Heart right ventricle (tissue), 16 donors: ENCODE measurements around the gene YWHAQ. TPM values are rescaled to one million over a fixed set of nuclear protein-coding genes. Genes with fewer than 3 reads are reported as not detected.

Experiments
- ATAC-seq, 8 donors: fragments of 200-7000 bp; cut with Tn5 transposase; one replicate each; pipeline ENCODE4 v1.9.1; 2020; ENCODE audit warnings: mild to moderate bottlenecking in 8 of 8, moderate library complexity in 8 of 8, moderate number of reproducible peaks in 1 of 8
- DNase-seq, 2 donors: peaks; one replicate each; pipeline ENCODE4 v3.0.0-alpha.2; 2020
- H3K27ac ChIP-seq, 10 donors: fragments of 200-600 bp; sonication (generic) in 2 of 10; one replicate each; pipeline versions ENCODE4 v1.5.0 to v1.8.0; 2020 to 2022; ENCODE audit warnings: mild to moderate bottlenecking in 3 of 10
- H3K27me3 ChIP-seq, 7 donors: fragments of 200-600 bp; one replicate each; pipeline ENCODE4 v1.8.0; 2021 to 2022; ENCODE audit warnings: mild to moderate bottlenecking in 2 of 7
- H3K36me3 ChIP-seq, 9 donors: fragments of 200-600 bp; sonication (generic) in 1 of 9; one replicate each; pipeline versions ENCODE4 v1.5.0 to v1.8.0; 2020 to 2022; ENCODE audit warnings: mild to moderate bottlenecking in 2 of 9
- H3K4me1 ChIP-seq, 9 donors: fragments of 200-600 bp; sonication (generic) in 1 of 9; one replicate each; pipeline versions ENCODE4 v1.5.0 to v1.8.0; 2020 to 2022; ENCODE audit warnings: mild to moderate bottlenecking in 4 of 9
- H3K4me3 ChIP-seq, 10 donors: fragments of 200-600 bp; sonication (generic) in 2 of 10; one replicate each; pipeline versions ENCODE4 v1.5.0 to v1.8.0; 2020 to 2022; ENCODE audit warnings: mild to moderate bottlenecking in 7 of 10, moderate library complexity in 2 of 10
- H3K9me3 ChIP-seq, 11 donors: fragments of 200-600 bp in 10 of 11; sonication (generic) in 2 of 11; one replicate each; pipeline versions ENCODE4 v1.5.0 to v1.8.0; 2013 to 2022; ENCODE audit warnings: mild to moderate bottlenecking in 2 of 11, control low read depth in 1 of 11, moderate library complexity in 1 of 11
- CTCF ChIP-seq, 9 donors: fragments of 200-600 bp; sonication (generic) in 2 of 9; IDR thresholded peaks; one replicate each; pipeline versions ENCODE4 v1.5.0 to v1.8.0; 2021 to 2022; ENCODE audit warnings: antibody characterized with exemption in 9 of 9, mild to moderate bottlenecking in 5 of 9, moderate library complexity in 1 of 9
- WGBS, 2 donors: extraction: QIAGEN DNeasy Blood & Tissue Kit; methylation state at CpG; one replicate each; pipeline ENCODE4 v1.1.7; 2013; ENCODE audit warnings: inconsistent platforms in 1 of 2; 5-methylcytosine and 5-hydroxymethylcytosine counted together
- intact Hi-C, 10 donors: fragments of 100-400 bp; cut with DNase I; formaldehyde crosslinking; loops; one replicate each; pipeline versions ENCODE4 v1.11.1 to v1.14.2; 2022
- polyA plus RNA-seq, 2 donors: library from polyadenylated mRNA; stranded (reverse); fragments of 200-250 nt; gene quantifications; one replicate each; pipeline ENCODE4 v1.2.3, GENCODE V29; 2013
- total RNA-seq, 10 donors: library from RNA; stranded (reverse); fragmentation: NEBNext Ultra II Directional in 3 of 10; extraction: Animal tissue kit (Norgen Biotek cat#: 25700) in 3 of 10; gene quantifications; one replicate each; pipeline versions ENCODE4 v1.2.1 to v1.2.4, GENCODE V29; 2021 to 2023
- donor health status: Arrhythmogenic right ventricular cardiomyopathy.
- donor health status: ischemic (EF 13 %, LVEDD 7.1; RV severe dilation, severe dysfunction).
- donor health status: healthy with polysubstance abuse.
- donor health status: DM: no; HTN: yes; CAD: no.
- donor health status: DM: no; HTN: no; CAD: no.
- donor health status: ischemic (EF 25% LVEDD 6.9; RV normal size, moderate dysfunction).
- donor health status: ischemic (EF 25% LVEDD 5.7; RV mildly dilated, moderate dysfunction).
- donor health status: healthy.
- donor health status: DM: yes; HTN: yes; CAD: no.
- donor health status: Ischemic cardiomyopathy.
- donor health status: ischemic (EF 35%, LVEDD 5.7; RV mildly dilated, moderate dysfunction).
- donor health status: nonischemic (EF 11% LVEDD 7.7; RV severe dilation, severe dysfunction).
- donor health status: DM: yes; HTN: yes; CAD: no.
- donor health status: PGD.
- donor health status: ischemic (EF 29% LVEDD 5.4; RV normal size, mild dysfunction).
- donor health status: nonischemic (EF 23%, LVEDD 6.1; RV moderate dilation, normal function).

Gene YWHAQ
- total and polyA plus RNA-seq, 12 donors, result 62.0 to 303 (median 199) TPM

GRCh38 chr2:9631878-9632700 lies 1.3 kb upstream of the YWHAQ start:
- WGBS, 2 donors, result 68 to 73% methylated on average over 13 of the region's 13 CpGs
- H3K27ac ChIP-seq, result peak overlapping the region; percentile 24 to 98 (median 87)
- intact Hi-C loops, result loop anchor here in 8 of 10 donors (1.0 to 10.0 kb wide), 10 partner anchors 60 to 155 kb away; partner anchors contain the start of gene ADAM17 (in 7 of the 8)

GRCh38 chr2:9631553-9631819 lies 689 bp upstream of the YWHAQ start:
- Histone ChIP-seq H3K27me3 (no peaks in the 10 kb centered on the region), H3K36me3 (peaks cover 0 to 28% (median 0%) of the 10 kb centered on the region in 9 donors), H3K4me1 (peaks cover 12 to 57% (median 44%) of the 10 kb centered on the region in 9 donors), H3K27ac (peak overlapping the region; percentile 23 to 98 (median 94)), H3K9me3 (no peaks in the 10 kb centered on the region), H3K4me3 (peak overlapping the region in 9 of 10 donors; percentile 68 to 96 (median 83))
- intact Hi-C loops, result loop anchor here in 8 of 10 donors (1.0 to 10.0 kb wide), 10 partner anchors 61 to 154 kb away; partner anchors contain the start of gene ADAM17 (in 7 of the 8)
- 40 to 43% methylated on average over 4 of the region's 4 CpGs for WGBS, 2 donors
- ATAC-seq (no peak), DNase-seq (no peak)
- no peak for TF ChIP-seq CTCF (IDR thresholded peaks at IDR 0.05)

More at GRCh38 chr2:9631878-9632700, 1.3 kb upstream of the YWHAQ start:
- no peak overlapping the region for H3K4me3 ChIP-seq
- peak in 4 of 8 donors; percentile 35 to 56 (median 44) for ATAC-seq
- peak in 1 of 2 donors; percentile 64 for DNase-seq
- no peaks in the 10 kb centered on the region for H3K27me3 ChIP-seq
- H3K4me1 ChIP-seq, result peaks cover 10 to 51% (median 38%) of the 10 kb centered on the region in 9 donors
- TF ChIP-seq CTCF (IDR thresholded peaks at IDR 0.05), result no peak
- H3K36me3 ChIP-seq, result peaks cover 0 to 22% (median 0%) of the 10 kb centered on the region in 9 donors
- no peaks in the 10 kb centered on the region for H3K9me3 ChIP-seq

GRCh38 chr2:9630117-9630735 lies 571 bp downstream of the YWHAQ start:
- Histone ChIP-seq H3K4me3 (peak overlapping the region; percentile 29 to 96 (median 82)), H3K27ac (peak overlapping the region; percentile 70 to 98 (median 94)), H3K4me1 (peaks cover 12 to 70% (median 55%) of the 10 kb centered on the region in 9 donors), H3K27me3 (no peaks in the 10 kb centered on the region), H3K9me3 (no peaks in the 10 kb centered on the region), H3K36me3 (peaks cover 0 to 41% (median 0%) of the 10 kb centered on the region in 9 donors)
- peak; percentile 77 to 80 for DNase-seq
- peak; percentile 25 to 52 (median 33) for ATAC-seq
- WGBS, 2 donors, result 0 to 1% methylated on average over 54 to 67 of the region's 67 CpGs
- no peak for TF ChIP-seq CTCF (IDR thresholded peaks at IDR 0.05)
- intact Hi-C loops, result loop anchor here in 8 of 10 donors (2.0 to 10.0 kb wide), 9 partner anchors 62 to 153 kb away; partner anchors contain the start of gene ADAM17 (in 6 of the 8)
